ENCODE data around the gene KXD1.

GRCh38 chr19:18529782-18530181, 27.9 kb upstream of the KXD1 start:
- TF ChIP-seq, protein P1, sequence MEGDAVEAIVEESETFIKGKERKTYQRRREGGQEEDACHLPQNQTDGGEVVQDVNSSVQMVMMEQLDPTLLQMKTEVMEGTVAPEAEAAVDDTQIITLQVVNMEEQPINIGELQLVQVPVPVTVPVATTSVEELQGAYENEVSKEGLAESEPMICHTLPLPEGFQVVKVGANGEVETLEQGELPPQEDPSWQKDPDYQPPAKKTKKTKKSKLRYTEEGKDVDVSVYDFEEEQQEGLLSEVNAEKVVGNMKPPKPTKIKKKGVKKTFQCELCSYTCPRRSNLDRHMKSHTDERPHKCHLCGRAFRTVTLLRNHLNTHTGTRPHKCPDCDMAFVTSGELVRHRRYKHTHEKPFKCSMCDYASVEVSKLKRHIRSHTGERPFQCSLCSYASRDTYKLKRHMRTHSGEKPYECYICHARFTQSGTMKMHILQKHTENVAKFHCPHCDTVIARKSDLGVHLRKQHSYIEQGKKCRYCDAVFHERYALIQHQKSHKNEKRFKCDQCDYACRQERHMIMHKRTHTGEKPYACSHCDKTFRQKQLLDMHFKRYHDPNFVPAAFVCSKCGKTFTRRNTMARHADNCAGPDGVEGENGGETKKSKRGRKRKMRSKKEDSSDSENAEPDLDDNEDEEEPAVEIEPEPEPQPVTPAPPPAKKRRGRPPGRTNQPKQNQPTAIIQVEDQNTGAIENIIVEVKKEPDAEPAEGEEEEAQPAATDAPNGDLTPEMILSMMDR (IDR thresholded peaks at IDR 0.05), result no peak
- no peak for TF ChIP-seq POLR2A (IDR thresholded peaks at IDR 0.05)
